Gastrocnemius medialis (tissue), 4 donors: ENCODE data around the gene CDK14. TPM values are rescaled to one million over a fixed set of nuclear protein-coding genes. Genes with fewer than 3 reads are reported as not detected.

ENCODE experiments used
- ATAC-seq, 2 donors: fragments of 150-250 bp; one replicate each; pipeline ENCODE4 v1.9.1; 2016
- DNase-seq, 2 donors: peaks; one replicate each; pipeline ENCODE4 v3.0.0-alpha.2; 2019
- H3K27ac ChIP-seq, 4 donors: fragments of 200-600 bp; sonication (generic); 1 replicate in 1 of 4; 2 replicates in 3 of 4; pipeline ENCODE4 v1.5.1; 2016 to 2018; ENCODE audit warnings: mild to moderate bottlenecking in 2 of 4, moderate library complexity in 1 of 4
- H3K27me3 ChIP-seq, 3 donors: fragments of 200-600 bp; sonication (generic) in 2 of 3; 1 replicate in 1 of 3; 2 replicates in 2 of 3; pipeline versions ENCODE4 v1.5.1 to v1.6.0; 2016 to 2019; ENCODE audit warnings: mild to moderate bottlenecking in 1 of 3, moderate library complexity in 1 of 3
- H3K36me3 ChIP-seq, 2 donors: fragments of 200-600 bp; sonication (generic) in 1 of 2; one replicate each; pipeline ENCODE4 v1.5.1; 2017 to 2018
- H3K4me1 ChIP-seq, 2 donors: fragments of 200-600 bp; sonication (generic) in 1 of 2; one replicate each; pipeline ENCODE4 v1.5.1; 2016 to 2017; ENCODE audit warnings: mild to moderate bottlenecking in 2 of 2
- H3K4me3 ChIP-seq, 4 donors: fragments of 200-600 bp; sonication (generic) in 3 of 4; 1 replicate in 1 of 4; 2 replicates in 3 of 4; pipeline ENCODE4 v1.5.1; 2016 to 2019; ENCODE audit warnings: mild to moderate bottlenecking in 2 of 4
- H3K9me3 ChIP-seq, 3 donors: fragments of 200-600 bp; sonication (generic) in 2 of 3; 1 replicate in 1 of 3; 2 replicates in 2 of 3; pipeline ENCODE4 v1.5.1; 2016 to 2019
- POLR2A ChIP-seq, 2 donors: fragments of 450-650 bp; IDR thresholded peaks; one replicate each; pipeline ENCODE4 v1.6.1; 2017; ENCODE audit warnings: antibody characterized with exemption in 2 of 2, mild to moderate bottlenecking in 2 of 2, moderate library complexity in 2 of 2
- in situ Hi-C, 4 donors: fragments of 200-750 bp; cut with MboI; loops; one replicate each; pipeline versions ENCODE4 v1.15.0 to v1.8.0; 2017; ENCODE audit warnings: low sequenced_read_pairs in 4 of 4
- intact Hi-C: fragments of 100-400 bp; cut with DNase I; formaldehyde crosslinking; loops from one replicate; pipeline ENCODE4 v1.15.1; 2023; ENCODE audit warnings: low total_unique reads
- total RNA-seq, 4 donors: library from RNA; depleted of rRNA; stranded (reverse); fragments of >200 nt; gene quantifications; one replicate each; pipeline versions ENCODE4 v1.1.0 to v1.2.3, GENCODE V29; 2016
- TF ChIP-seq, protein P1 (sequence below), 5 experiments: fragments of 450-650 bp in 3 of 5; fragments of 200-600 bp in 2 of 5; sonication (generic) in 2 of 5; IDR thresholded peaks in 4 of 5; conservative IDR thresholded peaks in 1 of 5; 1 replicate in 4 of 5; 2 replicates in 1 of 5; pipeline ENCODE4 v1.5.1; 2016 to 2019; ENCODE audit warnings: antibody characterized with exemption in 5 of 5, mild to moderate bottlenecking in 3 of 5, moderate library complexity in 3 of 5

Gene CDK14
- total RNA-seq, 4 donors from 2014 or later: 3.9 to 8.6 (median 7.3) TPM

DNA sequence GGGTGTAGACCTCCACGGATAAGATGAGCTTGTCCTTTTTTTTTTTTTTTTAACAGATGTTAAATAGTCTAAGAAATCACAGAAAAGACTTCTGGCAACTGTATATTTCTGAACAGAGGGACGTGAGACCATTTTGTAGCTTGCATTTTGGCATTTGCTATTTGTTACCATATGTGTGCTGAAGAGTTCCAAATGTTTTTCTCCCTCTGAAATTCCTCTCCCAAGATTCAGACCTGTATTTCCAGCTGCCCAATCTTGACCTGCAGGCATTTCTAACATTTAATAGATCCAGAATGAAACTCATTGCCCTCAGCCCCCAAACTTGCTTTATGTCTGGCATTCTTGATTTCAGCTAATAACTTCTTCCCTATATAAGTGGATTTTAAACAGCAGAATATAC is 445.0 kb downstream of the CDK14 start:
- no peak overlapping the region for H3K27ac ChIP-seq
- ATAC-seq: no peak
- H3K9me3 ChIP-seq: no peaks in the 10 kb centered on the region
- no peak for DNase-seq
- H3K4me3 ChIP-seq: no peak overlapping the region
- no peaks in the 10 kb centered on the region for H3K4me1 ChIP-seq
- in situ Hi-C loops: loop anchor here in 2 of 4 donors (25.0 kb wide), 2 partner anchors 479 to 579 kb away; partner anchors contain the start of gene PTTG1IP2 (in 2 of the 2)
- no peaks in the 10 kb centered on the region for H3K27me3 ChIP-seq
- TF ChIP-seq, protein P1, sequence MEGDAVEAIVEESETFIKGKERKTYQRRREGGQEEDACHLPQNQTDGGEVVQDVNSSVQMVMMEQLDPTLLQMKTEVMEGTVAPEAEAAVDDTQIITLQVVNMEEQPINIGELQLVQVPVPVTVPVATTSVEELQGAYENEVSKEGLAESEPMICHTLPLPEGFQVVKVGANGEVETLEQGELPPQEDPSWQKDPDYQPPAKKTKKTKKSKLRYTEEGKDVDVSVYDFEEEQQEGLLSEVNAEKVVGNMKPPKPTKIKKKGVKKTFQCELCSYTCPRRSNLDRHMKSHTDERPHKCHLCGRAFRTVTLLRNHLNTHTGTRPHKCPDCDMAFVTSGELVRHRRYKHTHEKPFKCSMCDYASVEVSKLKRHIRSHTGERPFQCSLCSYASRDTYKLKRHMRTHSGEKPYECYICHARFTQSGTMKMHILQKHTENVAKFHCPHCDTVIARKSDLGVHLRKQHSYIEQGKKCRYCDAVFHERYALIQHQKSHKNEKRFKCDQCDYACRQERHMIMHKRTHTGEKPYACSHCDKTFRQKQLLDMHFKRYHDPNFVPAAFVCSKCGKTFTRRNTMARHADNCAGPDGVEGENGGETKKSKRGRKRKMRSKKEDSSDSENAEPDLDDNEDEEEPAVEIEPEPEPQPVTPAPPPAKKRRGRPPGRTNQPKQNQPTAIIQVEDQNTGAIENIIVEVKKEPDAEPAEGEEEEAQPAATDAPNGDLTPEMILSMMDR (IDR thresholded peaks at IDR 0.05 in 4 of 5, conservative IDR thresholded peaks at IDR 0.05 in 1 of 5): no peak
- no peak for TF ChIP-seq POLR2A (IDR thresholded peaks at IDR 0.05)
- intact Hi-C loops: no loop called here
- H3K36me3 ChIP-seq: no peaks in the 10 kb centered on the region

- Histone ChIP-seq H3K4me3 (no peak overlapping the region), H3K4me1 (no peaks in the 10 kb centered on the region), H3K36me3 (no peaks in the 10 kb centered on the region), H3K27me3 (no peaks in the 10 kb centered on the region), H3K9me3 (no peaks in the 10 kb centered on the region), H3K27ac (no peak overlapping the region)
- intact Hi-C loops: no loop called here
- no peak for DNase-seq
- in situ Hi-C loops: loop anchor here in 2 of 4 donors (25.0 kb wide), 2 partner anchors 480 to 580 kb away; partner anchors contain the start of gene PTTG1IP2 (in 2 of the 2)
- no peak for TF ChIP-seq POLR2A (IDR thresholded peaks at IDR 0.05)
- TF ChIP-seq, protein P1 (IDR thresholded peaks at IDR 0.05 in 4 of 5, conservative IDR thresholded peaks at IDR 0.05 in 1 of 5): no peak
- no peak for ATAC-seq
Measured at GRCh38 chr7:91041901-91042484, 445.9 kb downstream of the CDK14 start.

DNA sequence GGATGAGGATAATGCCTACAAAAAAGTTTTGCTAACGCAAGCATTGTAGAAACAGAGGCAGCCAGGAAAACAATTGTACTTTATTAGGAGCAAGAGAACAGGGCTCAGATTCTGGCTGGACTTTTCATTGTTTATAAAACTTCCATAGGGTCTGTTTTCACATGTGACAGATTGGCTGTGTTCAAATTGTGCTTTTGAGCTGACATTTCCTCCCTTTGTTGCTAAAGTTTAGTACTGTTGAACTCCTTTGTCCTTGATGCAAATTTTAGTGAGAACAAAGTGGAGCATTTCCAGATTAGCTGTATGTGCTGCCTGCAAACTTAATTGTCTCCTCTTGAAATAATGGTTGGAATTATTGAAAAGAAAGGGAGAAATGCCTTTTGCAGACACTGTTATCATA is 447.1 kb downstream of the CDK14 start:
- in situ Hi-C loops (loop anchor here in 2 of 4 donors (25.0 kb wide), 2 partner anchors 481 to 581 kb away; partner anchors contain the start of gene PTTG1IP2 (in 2 of the 2)), intact Hi-C loops (no loop called here)
- H3K27me3 ChIP-seq: no peaks in the 10 kb centered on the region
- no peaks in the 10 kb centered on the region for H3K9me3 ChIP-seq
- no peak overlapping the region for H3K27ac ChIP-seq
- H3K4me3 ChIP-seq: no peak overlapping the region
- no peak for TF ChIP-seq POLR2A (IDR thresholded peaks at IDR 0.05)
- TF ChIP-seq, protein P1 (IDR thresholded peaks at IDR 0.05 in 4 of 5, conservative IDR thresholded peaks at IDR 0.05 in 1 of 5): no peak
- ATAC-seq (no peak), DNase-seq (no peak)
- H3K36me3 ChIP-seq: no peaks in the 10 kb centered on the region
- H3K4me1 ChIP-seq: no peaks in the 10 kb centered on the region

- DNase-seq (no peak), ATAC-seq (no peak)
- intact Hi-C loops: no loop called here
- H3K27me3 ChIP-seq: no peaks in the 10 kb centered on the region
- no peaks in the 10 kb centered on the region for H3K4me1 ChIP-seq
- in situ Hi-C loops: loop anchor here in 2 of 4 donors (25.0 kb wide), 2 partner anchors 482 to 582 kb away; partner anchors contain the start of gene PTTG1IP2 (in 2 of the 2)
- no peaks in the 10 kb centered on the region for H3K36me3 ChIP-seq
- H3K27ac ChIP-seq: no peak overlapping the region
- no peak overlapping the region for H3K4me3 ChIP-seq
- H3K9me3 ChIP-seq: no peaks in the 10 kb centered on the region
- no peak for TF ChIP-seq POLR2A (IDR thresholded peaks at IDR 0.05)
- TF ChIP-seq, protein P1 (IDR thresholded peaks at IDR 0.05 in 4 of 5, conservative IDR thresholded peaks at IDR 0.05 in 1 of 5): no peak
Measured at GRCh38 chr7:91043924-91044645, 448.0 kb downstream of the CDK14 start.
